Lower leg skin (tissue), 4 donors: Measurements from ENCODE around the gene AFDN. TPM values are rescaled to one million over a fixed set of nuclear protein-coding genes. Genes with fewer than 3 reads are reported as not detected.
A peak's percentile ranks its signal among the peaks of the same experiment; 100 is the strongest.

Source experiments
- DNase-seq, 2 donors: peaks; one replicate each; pipeline ENCODE4 v3.0.0-alpha.2; 2019; ENCODE audit warnings: low spot score in 2 of 2
- H3K4me3 ChIP-seq: fragments of 200-600 bp; sonication (generic); 2 replicates; pipeline ENCODE4 v1.5.1; 2017; ENCODE audit warnings: mild to moderate bottlenecking, low read depth; ENCODE audit not compliant: poor library complexity, severe bottlenecking
- POLR2A ChIP-seq, 2 donors: fragments of 450-650 bp; IDR thresholded peaks; one replicate each; pipeline ENCODE4 v1.6.1; 2016 to 2017; ENCODE audit warnings: antibody characterized with exemption in 2 of 2, mild to moderate bottlenecking in 1 of 2, moderate library complexity in 1 of 2
- WGBS, 2 donors: methylation state at CpG; one replicate each; pipeline ENCODE4 v1.1.5; 2018; 5-methylcytosine and 5-hydroxymethylcytosine counted together
- intact Hi-C: fragments of 100-400 bp; cut with DNase I; formaldehyde crosslinking; loops from one replicate; pipeline ENCODE4 v1.15.0; 2023; ENCODE audit warnings: low total_unique reads
- total RNA-seq, 4 donors: library from RNA; depleted of rRNA; stranded (reverse); fragments of >200 nt; gene quantifications; one replicate each; pipeline ENCODE4 v1.1.0, GENCODE V29; 2016
- TF ChIP-seq, protein P1 (sequence below), 3 donors: fragments of 450-650 bp; IDR thresholded peaks; one replicate each; pipeline ENCODE4 v1.5.1; 2016; ENCODE audit warnings: antibody characterized with exemption in 3 of 3, mild to moderate bottlenecking in 3 of 3, moderate library complexity in 2 of 3

Gene AFDN
- total RNA-seq, 4 donors from 2014 or later = 137 to 213 (median 168) TPM

DNA sequence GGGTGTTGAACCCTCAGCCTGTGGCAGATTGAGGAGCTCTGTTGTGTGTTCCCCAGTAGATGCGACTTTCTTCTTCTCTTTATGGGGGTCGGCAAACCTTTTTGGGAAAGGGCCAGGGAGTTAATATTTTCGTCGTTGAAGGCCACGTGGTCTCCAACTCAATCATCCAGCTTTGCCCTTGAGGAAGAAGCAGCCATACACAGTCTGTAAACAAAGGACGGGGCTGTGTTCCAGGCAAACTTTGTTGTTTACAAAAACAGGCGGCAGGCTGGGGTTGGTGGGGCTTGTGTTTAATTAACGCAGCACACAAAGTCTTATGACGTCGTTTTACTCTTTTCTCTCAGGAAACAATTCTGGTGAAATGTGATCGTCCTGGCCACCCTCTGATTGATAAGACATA lies 190.9 kb downstream of the AFDN start:
- peak in 1 of 2 donors; percentile 10 for DNase-seq
- intact Hi-C loops = no loop called here
- TF ChIP-seq POLR2A (IDR thresholded peaks at IDR 0.05) = no peak
- TF ChIP-seq, protein P1, sequence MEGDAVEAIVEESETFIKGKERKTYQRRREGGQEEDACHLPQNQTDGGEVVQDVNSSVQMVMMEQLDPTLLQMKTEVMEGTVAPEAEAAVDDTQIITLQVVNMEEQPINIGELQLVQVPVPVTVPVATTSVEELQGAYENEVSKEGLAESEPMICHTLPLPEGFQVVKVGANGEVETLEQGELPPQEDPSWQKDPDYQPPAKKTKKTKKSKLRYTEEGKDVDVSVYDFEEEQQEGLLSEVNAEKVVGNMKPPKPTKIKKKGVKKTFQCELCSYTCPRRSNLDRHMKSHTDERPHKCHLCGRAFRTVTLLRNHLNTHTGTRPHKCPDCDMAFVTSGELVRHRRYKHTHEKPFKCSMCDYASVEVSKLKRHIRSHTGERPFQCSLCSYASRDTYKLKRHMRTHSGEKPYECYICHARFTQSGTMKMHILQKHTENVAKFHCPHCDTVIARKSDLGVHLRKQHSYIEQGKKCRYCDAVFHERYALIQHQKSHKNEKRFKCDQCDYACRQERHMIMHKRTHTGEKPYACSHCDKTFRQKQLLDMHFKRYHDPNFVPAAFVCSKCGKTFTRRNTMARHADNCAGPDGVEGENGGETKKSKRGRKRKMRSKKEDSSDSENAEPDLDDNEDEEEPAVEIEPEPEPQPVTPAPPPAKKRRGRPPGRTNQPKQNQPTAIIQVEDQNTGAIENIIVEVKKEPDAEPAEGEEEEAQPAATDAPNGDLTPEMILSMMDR (IDR thresholded peaks at IDR 0.05) = no peak
- 59 to 62% methylated on average over 11 of the region's 11 CpGs for whole genome bisulfite sequencing, 2 donors
- no peak overlapping the region for H3K4me3 ChIP-seq

DNA sequence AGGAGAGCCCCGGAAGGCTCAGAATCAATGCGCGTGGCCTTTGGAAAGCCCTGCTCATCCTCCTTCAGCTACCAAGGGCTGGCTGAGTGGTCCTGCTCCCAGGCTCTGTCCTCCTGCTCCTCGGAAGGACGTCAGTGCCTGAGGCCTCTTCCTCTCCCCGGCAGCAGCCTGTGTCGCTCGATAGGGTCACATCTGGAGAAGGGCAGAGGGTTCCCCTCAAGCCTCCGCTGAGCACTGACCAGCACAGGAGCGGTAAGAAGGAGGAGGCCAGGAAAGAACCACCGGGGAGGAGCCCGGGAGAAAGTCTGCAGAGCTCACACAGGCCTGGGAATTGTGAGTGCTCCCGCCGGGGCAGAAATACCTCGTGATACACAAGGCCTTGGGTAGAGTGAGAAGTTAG lies 192.0 kb downstream of the AFDN start:
- no peak for TF ChIP-seq POLR2A (IDR thresholded peaks at IDR 0.05)
- TF ChIP-seq, protein P1 (IDR thresholded peaks at IDR 0.05) = no peak
- intact Hi-C loops = no loop called here
- 85 to 89% methylated on average over 14 to 15 of the region's 15 CpGs for WGBS, 2 donors
- DNase-seq = peak; percentile 3 to 40
- no peak overlapping the region for H3K4me3 ChIP-seq

GRCh38 chr6:168020242-168020641 lies 193.5 kb downstream of the AFDN start:
- intact Hi-C loops = loop anchor here (10.0 kb wide), 1 partner anchor 1385 kb away; no protein-coding TSS in a partner anchor
- H3K4me3 ChIP-seq = no peak overlapping the region
- DNase-seq = no peak
- 87 to 88% methylated on average over 8 of the region's 8 CpGs for WGBS, 2 donors
- TF ChIP-seq POLR2A (IDR thresholded peaks at IDR 0.05) = no peak
- TF ChIP-seq, protein P1 (IDR thresholded peaks at IDR 0.05) = no peak

GRCh38 chr6:168021581-168021980 lies 194.9 kb downstream of the AFDN start:
- TF ChIP-seq, protein P1 (IDR thresholded peaks at IDR 0.05) = no peak
- no peak for TF ChIP-seq POLR2A (IDR thresholded peaks at IDR 0.05)
- DNase-seq = no peak
- 85 to 86% methylated on average over 5 of the region's 5 CpGs for WGBS, 2 donors
- H3K4me3 ChIP-seq = no peak overlapping the region
- intact Hi-C loops = loop anchor here (10.0 kb wide), 1 partner anchor 1387 kb away; no protein-coding TSS in a partner anchor

Other genes starting within 250 kb of the AFDN start
- under 1 TPM in 2 of 4 donors, not detected in 2; 0.29 to 0.86 TPM for gene KIF25, start 170.8 kb downstream of the AFDN start, total RNA-seq